H1 (cell line): ENCODE results near the gene FBXO11. TPM values are rescaled to one million over a fixed set of nuclear protein-coding genes. Genes with fewer than 3 reads are reported as not detected.

Source experiments
- RFX5 ChIP-seq: IDR thresholded peaks from 2 replicates; pipeline ENCODE4 v1.6.1; 2011; ENCODE audit warnings: low read depth, low read length, improper control_type of control experiment, borderline replicate concordance
- polyA plus RNA-seq, 7 experiments: library from polyadenylated mRNA; depleted of rRNA in 3 of 7; stranded (reverse) in 5 of 7; unstranded in 2 of 7; fragments of >200 nt in 5 of 7; fragments of 200-250 nt in 2 of 7; gene quantifications; 1 replicate in 5 of 7; 2 replicates in 1 of 7; 4 replicates in 1 of 7; pipeline versions ENCODE4 v1.2.1 to v1.2.3, GENCODE V29; 2011 to 2013; ENCODE audit warnings: missing spikeins in 2 of 7, mixed read lengths in 2 of 7
- total RNA-seq: library from RNA; stranded (reverse); fragmentation: NEBNext Ultra II Directional; extraction: Animal tissue kit (Norgen Biotek cat#: 25700); gene quantifications from 2 replicates; pipeline ENCODE4 v1.2.1, GENCODE V29; 2021

The FBXO11 gene
- total and polyA plus RNA-seq, 2 of the 8 experiments (the other 6 are each of a cell fraction or from before 2014, with no cell fraction given): 21.7 to 57.3 TPM

GRCh38 chr2:47937677-47938076 lies 31.4 kb upstream of the FBXO11 start (continued):
- TF ChIP-seq RFX5: no peak
